ENCODE data around the gene XXYLT1.

GRCh38 chr3:195270079-195270816 lies 711 bp downstream of the XXYLT1 start:
- no peak for TF ChIP-seq POLR2AphosphoS5 (IDR thresholded peaks at IDR 0.05; ENCODE audit: insufficient read depth in 1 of 2, low read depth in 1 of 2)
- TF ChIP-seq, protein P1, sequence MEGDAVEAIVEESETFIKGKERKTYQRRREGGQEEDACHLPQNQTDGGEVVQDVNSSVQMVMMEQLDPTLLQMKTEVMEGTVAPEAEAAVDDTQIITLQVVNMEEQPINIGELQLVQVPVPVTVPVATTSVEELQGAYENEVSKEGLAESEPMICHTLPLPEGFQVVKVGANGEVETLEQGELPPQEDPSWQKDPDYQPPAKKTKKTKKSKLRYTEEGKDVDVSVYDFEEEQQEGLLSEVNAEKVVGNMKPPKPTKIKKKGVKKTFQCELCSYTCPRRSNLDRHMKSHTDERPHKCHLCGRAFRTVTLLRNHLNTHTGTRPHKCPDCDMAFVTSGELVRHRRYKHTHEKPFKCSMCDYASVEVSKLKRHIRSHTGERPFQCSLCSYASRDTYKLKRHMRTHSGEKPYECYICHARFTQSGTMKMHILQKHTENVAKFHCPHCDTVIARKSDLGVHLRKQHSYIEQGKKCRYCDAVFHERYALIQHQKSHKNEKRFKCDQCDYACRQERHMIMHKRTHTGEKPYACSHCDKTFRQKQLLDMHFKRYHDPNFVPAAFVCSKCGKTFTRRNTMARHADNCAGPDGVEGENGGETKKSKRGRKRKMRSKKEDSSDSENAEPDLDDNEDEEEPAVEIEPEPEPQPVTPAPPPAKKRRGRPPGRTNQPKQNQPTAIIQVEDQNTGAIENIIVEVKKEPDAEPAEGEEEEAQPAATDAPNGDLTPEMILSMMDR (IDR thresholded peaks at IDR 0.05): no peak
- TF ChIP-seq POLR2A (IDR thresholded peaks at IDR 0.05): no peak

Data from vagina (tissue), 2 donors.